HCT116 (cell line): ENCODE data around the gene PRKCQ. TPM values are rescaled to one million over a fixed set of nuclear protein-coding genes. Genes with fewer than 3 reads are reported as not detected.

ENCODE experiments used
- ATAC-seq: fragments of 200-7000 bp; cut with Tn5 transposase; 2 replicates; pipeline ENCODE4 v1.9.1; 2020; ENCODE audit warnings: mild to moderate bottlenecking, moderate library complexity
- BruUV-seq: library from RNA; stranded (reverse); fragments of 400-500 nt; replicated peaks from 2 replicates; lab custom pipeline; 2021; lab: Mats Ljungman, UMichigan
- CTCF ChIA-PET: fragments of 300-600 bp; sonication (Branson Sonifier 250); formaldehyde crosslinking; loops from one replicate; lab custom pipeline; 2021; ENCODE audit warnings: antibody characterized with exemption; lab: Charles Lee
- POLR2A ChIA-PET: fragments of 300-600, 350-600 bp; sonication (Branson Sonifier 250); formaldehyde crosslinking; loops from one replicate; lab custom pipeline; 2021; ENCODE audit warnings: antibody characterized with exemption; lab: Charles Lee
- RAD21 ChIA-PET, 2 experiments: fragments of 300-600 bp; sonication (Branson Sonifier 250); formaldehyde crosslinking; loops; one replicate each; lab custom pipeline; 2023; ENCODE audit warnings: low total read pairs in 2 of 2; ENCODE audit not compliant: uncharacterized antibody in 2 of 2, unreplicated experiment in 2 of 2, low non-redundant PET in 1 of 2; lab: Charles Lee
- DNase-seq: peaks from one replicate; pipeline ENCODE4 v3.0.0-alpha.2; 2010; ENCODE audit warnings: low read depth, low spot score
- H2AFZ ChIP-seq: fragments of 200-600 bp; shearing (Covaris generic), sonication (generic); 2 replicates; pipeline ENCODE4 v1.6.1; 2017; ENCODE audit warnings: low read depth, mixed run types, mixed read lengths, antibody characterized with exemption, low read length; ENCODE audit not compliant: poor library complexity, severe bottlenecking
- H3K27ac ChIP-seq: 2 replicates; pipeline ENCODE4 v1.5.1; 2012; ENCODE audit warnings: low read depth, low read length
- H3K27me3 ChIP-seq: fragments of 200-600 bp; sonication (generic); 2 replicates; pipeline ENCODE4 v1.6.1; 2016; ENCODE audit warnings: mixed run types, low read length, mixed read lengths; ENCODE audit not compliant: insufficient read depth
- H3K36me3 ChIP-seq, 2 experiments: fragments of 200-500 bp in 1 of 2; fragments of 200-600 bp in 1 of 2; sonication (Bioruptor generic) in 1 of 2; sonication (generic) in 1 of 2; 2 replicates each; pipeline versions ENCODE4 v1.5.1 to v1.6.1; 2014 to 2016; ENCODE audit warnings: low read length in 2 of 2, inconsistent platforms in 1 of 2, mixed read lengths in 1 of 2, mixed run types in 1 of 2; ENCODE audit not compliant: insufficient read depth in 2 of 2, control insufficient read depth in 1 of 2
- H3K4me1 ChIP-seq, 2 experiments: fragments of 200-600 bp in 1 of 2; sonication (generic) in 1 of 2; 2 replicates each; pipeline versions ENCODE4 v1.5.1 to v1.6.1; 2012 to 2017; ENCODE audit warnings: low read length in 2 of 2, inconsistent platforms in 1 of 2, mild to moderate bottlenecking in 1 of 2, mixed read lengths in 1 of 2, mixed run types in 1 of 2, moderate library complexity in 1 of 2; ENCODE audit not compliant: insufficient read depth in 2 of 2, control insufficient read depth in 1 of 2
- H3K4me2 ChIP-seq: fragments of 200-600 bp; sonication (generic); 2 replicates; pipeline ENCODE4 v1.6.1; 2017; ENCODE audit warnings: mixed run types, low read length, mixed read lengths
- H3K4me3 ChIP-seq, 2 experiments: fragments of 200-600 bp in 1 of 2; sonication (generic) in 1 of 2; replicated peaks in 1 of 2; 2 replicates each; pipeline ENCODE4 v1.5.1; 2011 to 2016; ENCODE audit warnings: low read length in 2 of 2, control low read depth in 1 of 2, low read depth in 1 of 2, mild to moderate bottlenecking in 1 of 2, mixed read lengths in 1 of 2, mixed run types in 1 of 2
- H3K79me2 ChIP-seq: fragments of 200-600 bp; sonication (generic); 2 replicates; pipeline ENCODE4 v1.6.1; 2017; ENCODE audit warnings: mild to moderate bottlenecking, mixed run types, low read length, moderate library complexity, mixed read lengths; ENCODE audit not compliant: insufficient read depth
- H3K9ac ChIP-seq: fragments of 200-600 bp; sonication (generic); 2 replicates; pipeline ENCODE4 v1.6.1; 2016; ENCODE audit warnings: low read length, mixed read lengths
- H3K9me2 ChIP-seq: fragments of 200-600 bp; sonication (generic), shearing (Covaris generic); 2 replicates; pipeline ENCODE4 v1.6.1; 2017; ENCODE audit warnings: mixed run types, mild to moderate bottlenecking, moderate library complexity; ENCODE audit not compliant: insufficient read depth
- H3K9me3 ChIP-seq, 2 experiments: fragments of 200-500 bp in 1 of 2; fragments of 200-600 bp in 1 of 2; sonication (Bioruptor generic) in 1 of 2; sonication (generic) in 1 of 2; 2 replicates each; pipeline ENCODE4 v1.6.1; 2014 to 2017; ENCODE audit warnings: low read length in 2 of 2, mixed read lengths in 2 of 2, inconsistent platforms in 1 of 2, low read depth in 1 of 2, mild to moderate bottlenecking in 1 of 2, mixed run types in 1 of 2, moderate library complexity in 1 of 2; ENCODE audit not compliant: control insufficient read depth in 1 of 2, insufficient read depth in 1 of 2
- H4K20me1 ChIP-seq: fragments of 200-600 bp; sonication (generic), shearing (Covaris generic); 2 replicates; pipeline ENCODE4 v1.6.1; 2017; ENCODE audit warnings: mixed run types, mild to moderate bottlenecking, moderate library complexity; ENCODE audit not compliant: insufficient read depth
- CBX3 ChIP-seq: IDR thresholded peaks from 2 replicates; pipeline ENCODE4 v1.6.1; 2012; ENCODE audit warnings: low read depth
- EGR1 ChIP-seq: IDR thresholded peaks from 2 replicates; pipeline ENCODE4 v1.6.1; 2012; ENCODE audit warnings: low read depth
- EZH2 ChIP-seq: fragments of 200-600 bp; sonication (generic); IDR thresholded peaks from 2 replicates; pipeline ENCODE4 v1.6.1; 2017; ENCODE audit warnings: antibody characterized with exemption, mixed run types
- EZH2phosphoT487 ChIP-seq: fragments of 200-600 bp; IDR thresholded peaks from 2 replicates; pipeline ENCODE4 v1.6.1; 2018; ENCODE audit warnings: antibody characterized with exemption, borderline replicate concordance
- JUND ChIP-seq: IDR thresholded peaks from 2 replicates; pipeline ENCODE4 v1.6.1; 2012
- MAX ChIP-seq: IDR thresholded peaks from 2 replicates; pipeline ENCODE4 v1.6.1; 2012
- POLR2A ChIP-seq: IDR thresholded peaks from 2 replicates; pipeline ENCODE4 v1.7.0; 2011; ENCODE audit warnings: borderline replicate concordance; ENCODE audit not compliant: insufficient read depth, insufficient read length; ENCODE audit errors: extremely low read depth
- SIN3A ChIP-seq: IDR thresholded peaks from 2 replicates; pipeline ENCODE4 v1.6.1; 2012; ENCODE audit warnings: low read depth
- SRF ChIP-seq: IDR thresholded peaks from 2 replicates; pipeline ENCODE4 v1.6.1; 2012; ENCODE audit warnings: low read depth
- ZFX ChIP-seq: fragments of 450-650 bp; IDR thresholded peaks from 2 replicates; pipeline ENCODE4 v1.6.1; 2017
- ZNF274 ChIP-seq: fragments of 200-500 bp; sonication (Bioruptor generic); IDR thresholded peaks from 2 replicates; pipeline ENCODE4 v1.6.1; 2014; ENCODE audit warnings: mild to moderate bottlenecking, low read depth, low read length, inconsistent platforms
- intact Hi-C: fragments of 100-400 bp; cut with micrococcal nuclease; formaldehyde crosslinking; loops from 2 replicates; pipeline ENCODE4 v1.10.0; 2022
- total RNA-seq: library from RNA; stranded (reverse); gene quantifications from one replicate; pipeline ENCODE4 v1.2.1, GENCODE V29; 2021; ENCODE audit not compliant: unreplicated experiment
- TF ChIP-seq, protein P1 (sequence below), 3 experiments: fragments of 200-600 bp in 1 of 3; sonication (generic) in 1 of 3; IDR thresholded peaks in 2 of 3; conservative IDR thresholded peaks in 1 of 3; 2 replicates each; pipeline ENCODE4 v1.5.1; 2012 to 2017; ENCODE audit warnings: low read depth in 2 of 3, low read length in 2 of 3, antibody characterized with exemption in 1 of 3, borderline replicate concordance in 1 of 3, control low read depth in 1 of 3, mild to moderate bottlenecking in 1 of 3, mixed read lengths in 1 of 3, mixed run types in 1 of 3, moderate library complexity in 1 of 3; ENCODE audit not compliant: insufficient read depth in 1 of 3

PRKCQ gene
- total RNA-seq, 1 experiment from 2014 or later = 0.54 TPM

DNA sequence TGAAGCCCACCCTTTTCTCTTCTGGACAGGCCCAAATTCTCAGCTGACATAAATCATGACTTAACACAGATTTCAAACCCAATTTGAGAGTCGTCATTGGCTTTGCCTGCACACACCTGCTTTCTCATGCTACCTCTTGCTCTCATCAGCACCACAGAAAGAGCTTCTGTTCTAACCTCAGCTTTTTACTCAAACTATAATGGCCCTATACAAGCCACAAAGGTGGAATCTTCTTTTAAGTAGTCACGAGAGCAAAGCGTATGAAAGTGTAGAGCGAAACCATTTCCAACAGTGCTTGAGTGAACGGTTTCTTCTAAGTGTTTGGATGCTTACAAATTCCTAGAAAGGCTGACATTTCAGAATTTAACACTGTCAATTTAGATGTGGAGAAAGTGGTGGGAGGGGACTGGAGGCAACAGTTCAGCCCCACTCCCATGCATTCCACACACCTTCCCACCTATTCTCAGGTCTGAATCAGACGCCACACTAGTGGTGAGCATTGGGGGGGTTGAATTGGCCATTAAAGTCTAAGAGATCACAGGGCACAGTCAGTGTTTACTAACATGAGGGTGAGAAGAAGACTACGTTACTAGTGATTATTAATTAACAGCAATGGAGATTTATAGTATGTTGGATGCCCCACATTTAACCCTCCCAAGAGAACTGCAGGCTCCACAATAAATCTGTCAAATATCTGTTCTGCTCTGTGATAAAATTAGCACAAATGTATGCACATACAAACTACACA, 114.0 kb downstream of the PRKCQ start:
- DNase-seq (no peak), ATAC-seq (no peak)
- no peak overlapping the region for H3K4me3 ChIP-seq
- intact Hi-C loops = no loop called here
- no peaks in the 10 kb centered on the region for H4K20me1 ChIP-seq
- RAD21 ChIA-PET = no interaction called here
- H3K27ac ChIP-seq = no peak overlapping the region
- no peaks in the 10 kb centered on the region for H3K9me3 ChIP-seq
- no peak overlapping the region for H3K4me2 ChIP-seq
- H3K4me1 ChIP-seq = no peaks in the 10 kb centered on the region
- H3K36me3 ChIP-seq = no peaks in the 10 kb centered on the region
- CTCF ChIA-PET = no interaction called here
- TF ChIP-seq ZFX = no peak
- no peak for TF ChIP-seq EZH2
- no peak for TF ChIP-seq EGR1
- TF ChIP-seq ZNF274 = no peak
- TF ChIP-seq CBX3 = no peak
- TF ChIP-seq JUND = no peak
- no peak for TF ChIP-seq SRF
- H3K9me2 ChIP-seq = no peaks in the 10 kb centered on the region
- no peaks in the 10 kb centered on the region for H3K79me2 ChIP-seq
- BruUV-seq = no TSS peak
- POLR2A ChIA-PET = no interaction called here
- H3K27me3 ChIP-seq = peaks cover 37% of the 10 kb centered on the region
- H3K9ac ChIP-seq = no peak overlapping the region
- H2AFZ ChIP-seq = no peak overlapping the region

DNA sequence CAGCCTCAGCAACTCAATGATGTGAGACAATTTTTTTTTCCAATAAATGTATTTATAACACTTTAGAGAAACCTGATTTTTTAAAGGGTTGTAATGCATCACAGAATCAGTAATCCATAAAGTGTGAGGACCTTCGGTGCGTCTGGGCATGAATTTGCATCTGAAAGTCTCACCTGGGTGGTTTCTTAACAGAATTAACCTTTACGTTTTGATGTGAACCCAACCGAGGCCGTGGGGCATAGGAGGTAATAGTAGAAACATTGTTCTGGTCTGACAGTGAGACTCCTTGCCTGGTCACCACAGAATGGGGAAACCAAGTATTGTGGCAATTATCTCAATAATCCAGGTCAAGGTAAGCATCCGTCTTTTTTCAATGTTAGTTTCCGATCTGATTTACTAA, 114.6 kb downstream of the PRKCQ start:
- no peak for ATAC-seq
- intact Hi-C loops = no loop called here
- no peak overlapping the region for H3K4me3 ChIP-seq
- TF ChIP-seq, protein P1, sequence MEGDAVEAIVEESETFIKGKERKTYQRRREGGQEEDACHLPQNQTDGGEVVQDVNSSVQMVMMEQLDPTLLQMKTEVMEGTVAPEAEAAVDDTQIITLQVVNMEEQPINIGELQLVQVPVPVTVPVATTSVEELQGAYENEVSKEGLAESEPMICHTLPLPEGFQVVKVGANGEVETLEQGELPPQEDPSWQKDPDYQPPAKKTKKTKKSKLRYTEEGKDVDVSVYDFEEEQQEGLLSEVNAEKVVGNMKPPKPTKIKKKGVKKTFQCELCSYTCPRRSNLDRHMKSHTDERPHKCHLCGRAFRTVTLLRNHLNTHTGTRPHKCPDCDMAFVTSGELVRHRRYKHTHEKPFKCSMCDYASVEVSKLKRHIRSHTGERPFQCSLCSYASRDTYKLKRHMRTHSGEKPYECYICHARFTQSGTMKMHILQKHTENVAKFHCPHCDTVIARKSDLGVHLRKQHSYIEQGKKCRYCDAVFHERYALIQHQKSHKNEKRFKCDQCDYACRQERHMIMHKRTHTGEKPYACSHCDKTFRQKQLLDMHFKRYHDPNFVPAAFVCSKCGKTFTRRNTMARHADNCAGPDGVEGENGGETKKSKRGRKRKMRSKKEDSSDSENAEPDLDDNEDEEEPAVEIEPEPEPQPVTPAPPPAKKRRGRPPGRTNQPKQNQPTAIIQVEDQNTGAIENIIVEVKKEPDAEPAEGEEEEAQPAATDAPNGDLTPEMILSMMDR (IDR thresholded peaks at IDR 0.05 in 2 of 3, conservative IDR thresholded peaks at IDR 0.05 in 1 of 3; ENCODE audit: borderline replicate concordance in 1 of 3, insufficient read depth in 1 of 3, low read depth in 2 of 3, low read length in 2 of 3) = no peak
- TF ChIP-seq MAX (no peak), POLR2A (no peak), JUND (no peak), EZH2 (no peak), EZH2phosphoT487 (no peak), ZFX (no peak), SIN3A (no peak)
- TF ChIP-seq, all 23 proteins: peak for 0
- Histone ChIP-seq H3K9me2 (no peaks in the 10 kb centered on the region), H3K27ac (no peak overlapping the region), H3K9me3 (no peaks in the 10 kb centered on the region), H3K4me2 (no peak overlapping the region), H3K36me3 (no peaks in the 10 kb centered on the region), H3K9ac (no peak overlapping the region), H4K20me1 (no peaks in the 10 kb centered on the region), H2AFZ (no peak overlapping the region), H3K4me1 (no peaks in the 10 kb centered on the region), H3K27me3 (peaks cover 37% of the 10 kb centered on the region), H3K79me2 (no peaks in the 10 kb centered on the region)
- DNase-seq = no peak
- ChIA-PET RAD21 (no interaction called here), CTCF (no interaction called here), POLR2A (no interaction called here)
- no TSS peak for BruUV-seq
